HS-27A (cell line): ENCODE data around the gene ZC3H7A.
"Not testable (repeated sequence)": the region's sequence is repeated elsewhere in the genome, so short reads cannot be mapped to it uniquely, and the experiment has no call there.

Source experiments
- DNase-seq: peaks from one replicate; pipeline ENCODE4 v3.0.0-alpha.2; 2012; ENCODE audit warnings: low read depth, missing footprints

ZC3H7A gene, protein sequence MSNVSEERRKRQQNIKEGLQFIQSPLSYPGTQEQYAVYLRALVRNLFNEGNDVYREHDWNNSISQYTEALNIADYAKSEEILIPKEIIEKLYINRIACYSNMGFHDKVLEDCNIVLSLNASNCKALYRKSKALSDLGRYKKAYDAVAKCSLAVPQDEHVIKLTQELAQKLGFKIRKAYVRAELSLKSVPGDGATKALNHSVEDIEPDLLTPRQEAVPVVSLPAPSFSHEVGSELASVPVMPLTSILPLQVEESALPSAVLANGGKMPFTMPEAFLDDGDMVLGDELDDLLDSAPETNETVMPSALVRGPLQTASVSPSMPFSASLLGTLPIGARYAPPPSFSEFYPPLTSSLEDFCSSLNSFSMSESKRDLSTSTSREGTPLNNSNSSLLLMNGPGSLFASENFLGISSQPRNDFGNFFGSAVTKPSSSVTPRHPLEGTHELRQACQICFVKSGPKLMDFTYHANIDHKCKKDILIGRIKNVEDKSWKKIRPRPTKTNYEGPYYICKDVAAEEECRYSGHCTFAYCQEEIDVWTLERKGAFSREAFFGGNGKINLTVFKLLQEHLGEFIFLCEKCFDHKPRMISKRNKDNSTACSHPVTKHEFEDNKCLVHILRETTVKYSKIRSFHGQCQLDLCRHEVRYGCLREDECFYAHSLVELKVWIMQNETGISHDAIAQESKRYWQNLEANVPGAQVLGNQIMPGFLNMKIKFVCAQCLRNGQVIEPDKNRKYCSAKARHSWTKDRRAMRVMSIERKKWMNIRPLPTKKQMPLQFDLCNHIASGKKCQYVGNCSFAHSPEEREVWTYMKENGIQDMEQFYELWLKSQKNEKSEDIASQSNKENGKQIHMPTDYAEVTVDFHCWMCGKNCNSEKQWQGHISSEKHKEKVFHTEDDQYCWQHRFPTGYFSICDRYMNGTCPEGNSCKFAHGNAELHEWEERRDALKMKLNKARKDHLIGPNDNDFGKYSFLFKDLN

DNA sequence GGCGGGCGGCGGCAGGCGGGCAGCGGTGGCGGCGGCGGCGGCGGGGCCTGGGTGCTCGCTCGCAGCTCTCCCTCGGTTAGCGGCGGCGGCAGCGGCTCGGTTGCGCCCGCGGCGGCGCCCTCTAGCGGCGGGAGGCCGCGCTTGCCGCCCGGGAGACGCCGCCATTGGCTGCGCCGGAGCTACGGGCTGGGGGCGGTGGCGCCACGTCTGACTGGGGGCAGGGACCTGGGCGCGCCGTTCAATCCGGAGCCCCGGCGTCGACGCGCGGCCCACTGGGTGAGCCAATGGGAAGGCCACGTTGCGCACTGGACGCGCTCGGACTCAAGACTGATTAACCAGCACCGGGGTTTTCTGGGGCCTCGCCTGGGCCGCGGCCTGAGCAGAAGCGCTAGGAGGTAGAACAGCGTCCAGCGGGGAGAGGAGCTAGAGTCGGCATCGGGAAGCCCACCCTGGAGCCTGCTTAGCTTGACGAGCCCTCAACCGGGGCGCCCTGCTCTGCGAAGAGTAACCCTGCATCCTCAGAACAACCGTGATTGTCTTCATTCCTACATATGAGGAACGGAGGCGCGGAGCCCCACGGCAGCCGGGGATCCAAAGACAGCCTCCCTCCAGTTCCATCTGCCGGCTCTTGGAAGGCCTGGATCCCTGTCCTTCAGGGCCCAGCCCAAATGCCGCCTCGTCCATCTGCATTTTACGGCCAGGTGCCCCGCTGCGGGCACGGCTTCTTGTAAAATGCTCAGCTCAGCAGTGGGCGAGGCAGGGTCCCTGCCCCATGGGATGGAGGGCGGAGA, at the start of gene ZC3H7A:
Gene ZC3H7A, minus strand, starts transcription at position 93 of the 791 bp plus-strand sequence. CDS start 14,904 bp downstream, outside the sequence.
- DNase-seq = peak; percentile 85

DNA sequence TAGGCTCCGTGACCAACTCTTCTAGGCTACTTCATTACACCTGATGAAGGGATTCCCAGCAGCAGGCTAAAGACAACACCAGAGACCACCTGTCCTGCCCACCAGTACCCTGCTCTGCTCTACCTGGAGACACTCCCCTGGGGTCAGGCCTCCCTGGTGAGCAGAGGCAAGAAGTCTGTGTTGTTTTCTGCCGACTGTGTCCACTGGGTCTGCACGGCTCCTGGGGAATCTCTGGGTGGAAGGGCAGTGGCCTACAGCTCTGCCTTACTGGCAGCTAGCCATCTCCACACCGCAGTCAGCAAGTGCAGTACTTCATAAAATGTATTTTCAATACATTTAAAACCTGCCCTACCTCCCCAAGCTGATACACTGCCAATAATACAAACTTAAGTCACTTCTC, 47.4 kb upstream of the ZC3H7A start:
- no peak for DNase-seq

DNA sequence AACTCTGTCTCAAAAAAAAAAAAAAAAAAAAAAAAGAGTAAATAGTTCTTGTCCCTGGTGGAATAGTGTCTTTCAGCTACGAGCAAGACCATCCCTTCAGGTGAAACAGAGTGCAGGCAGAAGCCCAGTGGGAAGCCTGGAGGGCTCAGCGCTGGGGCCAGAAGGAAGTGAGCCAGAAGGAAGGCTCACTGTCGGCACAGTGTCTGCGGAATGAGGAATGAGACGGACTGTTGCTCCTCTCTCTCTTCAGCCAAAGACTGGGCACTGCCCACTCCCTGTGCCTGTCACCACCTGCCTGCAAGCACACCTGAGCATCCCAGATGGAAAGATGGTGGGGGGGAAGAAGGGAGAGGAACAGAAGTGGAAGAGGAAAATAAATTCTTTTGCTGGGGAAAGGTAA, 46.8 kb upstream of the ZC3H7A start:
- no peak for DNase-seq

DNA sequence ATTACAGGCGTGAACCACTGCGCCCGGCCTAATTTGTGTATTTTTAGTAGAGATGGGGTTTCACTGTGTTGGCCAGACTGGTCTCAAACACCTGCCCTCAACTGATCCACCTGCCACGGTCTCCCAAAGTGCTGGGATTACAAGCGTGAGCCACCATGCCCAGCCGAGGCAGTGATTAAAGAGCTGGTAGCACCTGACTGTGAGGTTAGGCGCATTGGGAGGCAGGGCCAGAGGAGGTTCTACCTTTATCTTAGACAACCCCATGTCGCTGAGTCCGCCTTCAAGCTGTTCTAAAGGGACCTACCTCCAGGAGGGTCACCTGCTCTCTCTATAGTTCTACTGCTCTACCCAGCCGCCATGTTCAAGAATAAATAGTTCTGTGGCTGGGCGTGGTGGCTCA, 46.1 kb upstream of the ZC3H7A start:
- no peak for DNase-seq

DNA sequence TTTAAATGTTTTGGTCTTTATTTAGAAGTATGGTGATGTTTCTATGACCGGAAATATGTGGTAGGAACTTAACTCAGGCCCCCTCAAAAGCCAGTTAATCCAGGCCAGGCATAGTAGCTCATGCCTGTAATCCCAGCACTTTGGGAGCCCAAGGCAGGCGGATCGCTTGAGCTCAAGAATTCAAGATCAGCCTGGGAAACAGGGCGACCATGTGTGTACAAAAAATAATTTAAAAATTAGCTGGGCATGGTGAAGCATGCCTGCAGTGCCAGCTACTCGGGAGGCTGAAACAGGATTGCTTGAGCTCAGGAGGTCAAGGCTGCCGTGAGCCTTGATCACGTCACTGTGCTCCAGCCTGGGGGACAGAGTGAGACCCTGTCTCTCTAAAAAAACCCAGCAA, 44.0 kb upstream of the ZC3H7A start:
- no peak for DNase-seq

DNA sequence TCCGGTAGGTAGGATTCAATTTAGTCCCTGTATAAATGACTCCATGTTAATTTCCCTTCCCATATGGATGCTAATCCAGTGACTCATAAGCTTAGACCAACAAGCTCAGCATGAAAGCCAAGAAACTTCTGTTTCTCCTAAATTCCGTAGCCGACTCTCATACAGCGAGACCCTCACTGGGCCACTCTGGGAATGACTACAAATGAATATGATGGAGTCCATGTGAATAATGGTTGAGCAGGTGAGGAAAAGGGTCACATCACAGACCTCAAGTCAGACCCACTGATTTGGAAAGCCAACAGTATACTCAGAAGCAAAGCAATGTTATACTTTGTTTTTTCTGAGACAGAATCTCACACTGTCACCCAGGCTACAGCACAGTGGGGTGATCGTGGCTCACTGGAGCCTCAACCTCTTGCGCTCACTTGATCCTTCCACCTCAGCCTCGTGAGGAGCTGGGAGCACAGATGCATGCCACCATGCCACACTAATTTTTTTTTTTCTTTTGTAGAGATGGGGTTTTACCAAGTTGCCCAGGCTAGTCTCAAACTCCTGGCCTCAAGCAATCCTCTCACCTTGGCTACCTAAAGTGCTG, 39.7 kb upstream of the ZC3H7A start:
- no peak for DNase-seq

DNA sequence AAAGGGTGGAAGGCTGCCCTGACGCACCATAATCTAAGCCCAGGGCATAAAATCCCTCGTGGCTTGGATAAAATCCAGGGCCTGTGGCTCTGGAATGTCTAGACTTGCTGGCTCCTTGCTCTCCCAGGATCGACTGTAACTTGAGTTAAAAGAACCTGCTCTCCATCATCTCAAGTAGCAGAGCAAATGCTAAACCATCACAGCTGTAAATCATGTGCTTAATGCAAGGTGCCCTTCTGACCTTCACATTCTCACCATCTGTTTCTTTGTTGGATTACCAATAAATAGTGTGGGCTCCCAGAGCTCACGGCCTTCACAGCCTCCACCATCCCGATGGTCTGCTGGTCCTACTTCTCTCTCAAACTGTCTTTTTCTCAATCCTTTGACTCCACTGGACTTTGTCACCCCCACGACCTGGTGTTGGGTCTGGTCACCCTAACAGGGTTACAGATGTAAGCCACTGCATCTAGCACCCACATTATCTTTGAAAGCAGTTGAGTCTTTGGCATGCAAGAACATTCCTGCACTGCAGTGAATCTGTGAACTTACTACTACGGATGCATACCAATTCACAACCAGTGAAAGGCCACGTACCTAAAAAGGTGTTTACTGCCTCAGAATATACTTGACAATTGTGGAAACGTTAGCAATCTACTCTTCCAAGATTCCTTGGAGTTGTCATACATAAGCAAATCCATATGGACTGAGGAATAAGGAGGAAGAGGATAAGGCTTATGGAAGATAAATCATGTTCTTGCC, 39.0 kb upstream of the ZC3H7A start:
- no peak for DNase-seq

DNA sequence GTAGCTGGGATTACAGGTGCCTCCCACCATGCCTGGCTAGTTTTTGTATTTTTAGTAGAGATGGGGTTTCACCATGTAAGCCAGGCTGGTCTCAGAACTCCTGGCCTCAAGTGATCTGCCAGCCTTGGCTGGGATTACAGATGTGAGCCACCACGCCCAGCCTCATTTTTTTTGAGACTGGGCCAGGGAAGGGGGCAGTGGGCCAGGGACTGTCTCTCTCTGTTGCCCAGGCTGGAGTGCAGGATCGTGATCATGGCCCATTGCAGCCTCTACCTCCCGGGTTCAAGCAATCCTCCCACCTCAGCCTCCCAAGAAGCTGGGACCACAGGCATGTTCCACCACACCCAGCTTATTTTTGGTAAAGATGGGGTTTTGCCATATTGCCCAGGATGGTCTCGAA, 38.3 kb upstream of the ZC3H7A start:
- no peak for DNase-seq

DNA sequence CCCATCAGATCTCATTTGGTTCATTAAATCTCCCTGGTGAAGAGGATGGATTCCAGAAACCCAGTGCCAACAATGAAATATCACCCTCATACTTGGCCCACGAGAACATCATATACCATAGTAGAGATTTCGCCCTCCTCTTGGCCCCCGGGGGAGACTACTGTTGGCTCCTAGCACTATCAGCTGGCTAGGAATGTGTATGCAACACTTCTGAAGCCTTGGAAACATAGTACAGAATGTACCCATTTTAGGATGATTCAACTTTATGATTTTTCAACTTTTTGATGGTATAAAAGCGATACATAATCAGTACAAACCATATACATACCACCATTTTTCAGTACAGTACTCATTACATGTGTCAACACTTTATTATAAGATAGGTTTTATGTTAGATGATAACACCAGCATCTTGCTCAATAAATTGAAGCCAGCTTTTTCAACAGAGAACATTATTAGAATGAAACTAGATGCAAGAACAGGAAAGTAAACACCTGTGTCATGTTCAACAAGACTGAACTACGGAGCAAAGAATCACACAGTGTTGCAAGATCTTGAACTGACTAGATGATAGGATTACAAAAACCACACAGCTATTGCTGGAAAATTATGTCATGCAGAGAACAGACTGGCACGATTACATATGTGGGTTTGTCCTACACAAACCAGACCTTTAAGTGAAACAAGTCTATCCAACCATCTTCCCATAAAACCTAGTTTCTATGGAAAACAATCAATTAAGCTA, 37.1 kb upstream of the ZC3H7A start:
- DNase-seq = no peak

DNA sequence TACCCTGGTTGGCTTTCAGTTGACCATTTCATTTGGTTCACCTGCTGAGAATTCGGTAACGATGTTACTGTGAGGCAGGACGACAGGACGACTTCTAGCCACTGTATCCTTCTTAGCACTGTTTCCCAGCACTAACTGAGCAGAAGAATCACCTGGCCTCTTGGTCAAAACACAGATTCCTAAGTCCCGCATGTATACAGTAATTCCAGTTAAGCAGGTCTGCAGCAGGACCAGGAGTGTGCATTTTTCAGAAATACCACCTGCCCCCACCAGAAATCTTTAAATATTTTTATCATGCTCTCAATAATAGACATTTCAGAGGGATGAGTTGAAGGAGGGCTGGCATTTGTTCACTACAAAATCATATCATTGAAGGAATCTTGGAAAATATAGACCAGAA, 31.6 kb upstream of the ZC3H7A start:
- DNase-seq = no peak

DNA sequence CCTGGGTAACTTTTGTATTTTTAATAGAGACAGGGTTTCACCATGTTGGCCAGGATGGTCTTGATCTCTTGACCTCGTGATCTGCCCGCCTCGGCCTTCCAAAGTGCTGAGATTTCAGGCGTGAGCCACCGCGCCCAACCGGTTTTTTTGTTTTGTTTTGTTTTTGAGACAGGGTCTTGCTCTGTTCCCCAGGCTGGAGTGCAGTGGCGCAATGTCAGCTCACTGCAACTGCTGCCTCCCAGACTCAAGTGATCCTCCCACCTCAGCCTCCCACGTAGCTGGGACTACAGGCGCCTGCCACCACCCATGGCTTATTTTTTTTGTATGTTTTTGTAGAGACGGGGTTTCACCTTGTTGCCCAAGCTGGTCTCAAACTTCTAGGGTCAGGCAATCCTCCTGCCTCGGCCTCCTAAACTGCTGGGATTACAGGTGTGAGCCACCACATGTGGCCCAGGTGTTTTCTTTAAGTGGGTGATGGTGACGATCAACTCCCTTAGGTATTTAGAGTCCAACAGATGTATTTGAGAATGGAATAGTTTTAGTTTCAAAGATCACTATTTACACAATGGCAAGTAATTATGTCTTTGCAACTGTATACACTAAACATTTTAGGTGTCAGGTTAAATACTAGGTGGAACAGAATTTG, 28.6 kb upstream of the ZC3H7A start:
- not testable (repeated sequence) for DNase-seq

DNA sequence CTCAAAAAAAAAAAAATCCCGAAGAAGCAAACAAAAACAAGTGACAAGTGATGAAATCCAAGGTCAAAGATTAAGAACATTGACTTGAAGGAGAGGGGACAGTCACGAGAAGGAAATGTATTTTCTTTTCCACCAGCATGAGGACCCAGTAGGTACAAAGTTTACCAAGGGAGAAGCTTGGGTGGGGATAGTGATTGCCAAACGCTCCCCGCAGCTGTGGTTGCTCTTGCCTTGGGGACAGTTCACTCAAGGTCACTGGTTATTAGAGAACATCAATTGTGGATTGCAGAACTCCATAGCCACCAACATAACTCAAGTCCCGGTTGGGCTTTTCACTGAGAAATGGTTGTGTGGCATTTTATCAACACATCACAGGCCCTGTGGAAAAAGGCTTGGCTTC, 27.3 kb upstream of the ZC3H7A start:
- no peak for DNase-seq

DNA sequence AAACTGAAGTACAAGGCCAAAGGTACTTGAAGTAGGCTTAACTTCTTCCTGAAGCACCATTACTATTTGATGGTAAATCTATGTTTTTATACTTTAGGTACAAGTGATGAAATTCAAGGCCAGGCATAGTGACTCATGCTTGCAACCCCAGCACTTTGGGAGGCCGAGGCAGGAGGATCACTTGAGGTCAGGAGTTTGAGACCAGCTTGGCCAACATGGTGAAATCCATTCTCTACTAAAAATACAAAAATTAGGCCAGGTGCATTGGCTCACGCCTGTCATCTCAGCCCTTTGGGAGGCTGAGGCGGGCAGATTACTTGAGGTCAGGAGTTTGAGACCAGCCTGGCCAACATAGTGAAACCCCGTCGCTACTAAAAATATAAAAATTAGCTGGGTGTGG, 26.6 kb upstream of the ZC3H7A start:
- DNase-seq = not testable (repeated sequence)

DNA sequence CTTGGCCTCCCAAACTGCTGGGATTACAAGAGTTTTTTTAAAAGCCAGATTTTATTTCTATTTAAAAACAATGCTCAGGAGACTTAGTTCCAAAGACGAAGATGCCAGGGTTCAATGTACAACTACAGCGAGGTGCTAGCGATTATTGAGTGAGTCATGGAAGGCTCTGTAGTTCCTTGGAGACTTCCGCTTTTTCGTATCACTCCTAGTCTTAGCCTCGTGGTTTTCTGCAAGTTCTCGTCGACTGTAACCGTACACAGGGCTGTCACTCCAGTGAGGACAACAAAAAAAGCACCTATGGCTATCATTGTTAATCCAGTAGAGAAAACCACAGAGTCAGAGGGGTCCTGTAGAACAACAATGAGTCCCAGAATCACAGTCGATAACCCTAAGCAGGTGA, 22.7 kb upstream of the ZC3H7A start:
- DNase-seq = no peak

DNA sequence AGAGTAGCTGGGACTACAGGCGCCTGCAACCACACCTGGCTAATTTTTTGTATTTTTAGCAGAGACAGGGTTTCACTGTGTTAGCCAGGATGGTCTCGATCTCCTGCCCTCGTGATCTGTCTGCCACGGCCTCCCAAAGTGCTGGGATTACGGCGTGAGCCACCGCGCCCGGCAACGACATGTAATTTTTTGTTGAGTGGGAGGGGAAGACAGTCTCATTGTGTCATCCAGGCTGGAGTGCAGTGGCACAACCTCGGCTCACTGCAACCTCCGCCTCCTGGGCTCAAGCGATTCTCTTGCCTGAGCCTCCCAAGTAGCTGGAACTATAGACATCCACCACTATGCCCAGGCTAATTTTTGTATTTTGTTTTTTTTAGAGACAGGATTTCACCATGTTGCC, 21.9 kb upstream of the ZC3H7A start:
- DNase-seq = not testable (repeated sequence)

DNA sequence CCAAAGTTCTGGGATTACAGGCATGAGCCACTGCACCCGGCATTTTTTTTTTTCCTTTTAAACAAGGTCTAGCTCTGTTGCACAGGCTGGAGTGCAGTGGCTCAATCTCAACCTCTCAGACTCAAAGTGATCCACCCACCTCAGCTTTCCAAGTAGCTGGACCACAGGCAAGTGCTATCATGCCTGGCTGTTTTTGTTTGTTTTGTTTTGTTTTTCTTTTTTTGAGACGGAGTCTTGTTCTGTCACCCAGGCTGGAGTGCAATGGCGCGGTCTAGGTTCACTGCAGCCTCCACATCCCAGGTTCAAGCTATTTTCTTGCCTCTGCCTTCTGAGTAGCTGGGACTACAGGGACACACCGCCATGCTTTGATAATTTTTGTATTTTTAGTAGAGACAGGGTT, 19.1 kb upstream of the ZC3H7A start:
- DNase-seq = no peak

DNA sequence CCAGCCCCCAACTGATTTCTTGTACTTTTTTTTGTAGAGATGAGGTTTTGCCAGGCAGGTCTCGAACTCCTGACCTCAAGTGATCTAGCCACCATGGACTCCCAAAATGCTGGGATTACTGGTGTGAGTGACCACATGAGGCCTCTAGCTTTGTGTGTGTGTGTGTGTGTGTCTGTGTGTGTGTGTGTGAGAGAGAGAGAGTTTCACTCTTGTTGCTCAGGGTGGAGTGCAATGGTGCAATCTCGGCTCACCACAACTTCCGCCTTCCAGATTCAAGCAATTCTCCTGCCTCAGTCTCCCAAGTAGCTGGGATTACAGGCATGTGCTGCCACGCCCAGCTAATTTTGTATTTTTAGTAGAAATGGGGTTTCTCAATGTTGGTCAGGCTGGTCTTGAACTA, 17.7 kb upstream of the ZC3H7A start:
- DNase-seq = not testable (repeated sequence)

DNA sequence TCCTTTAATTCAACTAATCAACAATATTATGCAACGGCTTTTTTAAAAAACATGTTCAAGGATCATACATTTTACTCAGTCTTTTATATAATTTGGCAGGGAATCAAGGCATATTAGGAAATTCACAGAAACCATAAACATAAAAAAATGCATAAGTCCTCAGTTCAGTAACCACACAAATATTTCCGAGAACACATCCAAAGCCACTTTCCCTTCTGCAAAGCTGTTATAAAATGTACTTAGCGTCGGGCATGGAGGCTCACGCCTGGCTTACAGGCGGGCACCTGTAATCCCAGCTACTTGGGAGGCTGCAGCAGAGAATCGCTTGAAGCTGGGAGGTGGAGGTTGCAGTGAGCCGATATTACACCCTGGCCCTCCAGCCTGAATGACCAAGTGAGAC, 9.7 kb upstream of the ZC3H7A start:
- DNase-seq = no peak

DNA sequence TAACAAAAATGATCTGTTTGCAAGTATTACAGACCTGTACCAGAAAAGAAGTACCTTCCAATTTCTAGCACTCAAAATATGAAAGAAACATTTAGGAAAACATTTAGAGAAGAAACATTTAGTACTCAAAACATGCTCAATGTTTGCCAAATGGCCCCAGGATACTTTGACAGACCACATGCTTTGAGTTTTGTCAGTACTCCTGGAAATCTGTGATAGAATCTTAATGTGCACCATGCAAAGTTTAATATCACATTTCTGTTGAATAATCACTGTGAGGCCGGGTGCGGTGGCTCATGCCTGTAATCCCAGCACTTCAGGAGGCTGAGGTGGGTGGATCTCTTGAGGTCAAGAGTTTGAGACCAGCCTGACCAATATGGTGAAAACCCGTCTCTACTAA, 8.5 kb upstream of the ZC3H7A start:
- no peak for DNase-seq
